PC-9 (cell line): ENCODE results near the gene SLC8A1.

Experiments used
- CTCF ChIP-seq: fragments of 200-600 bp; sonication (generic); conservative IDR thresholded peaks from 2 replicates; pipeline ENCODE4 v1.6.1; 2017; ENCODE audit warnings: mixed run types, antibody characterized with exemption, mild to moderate bottlenecking, moderate library complexity
- EZH2 ChIP-seq: fragments of 200-600 bp; sonication (generic); IDR thresholded peaks from 2 replicates; pipeline ENCODE4 v1.8.0; 2017; ENCODE audit warnings: antibody characterized with exemption, low read depth

DNA sequence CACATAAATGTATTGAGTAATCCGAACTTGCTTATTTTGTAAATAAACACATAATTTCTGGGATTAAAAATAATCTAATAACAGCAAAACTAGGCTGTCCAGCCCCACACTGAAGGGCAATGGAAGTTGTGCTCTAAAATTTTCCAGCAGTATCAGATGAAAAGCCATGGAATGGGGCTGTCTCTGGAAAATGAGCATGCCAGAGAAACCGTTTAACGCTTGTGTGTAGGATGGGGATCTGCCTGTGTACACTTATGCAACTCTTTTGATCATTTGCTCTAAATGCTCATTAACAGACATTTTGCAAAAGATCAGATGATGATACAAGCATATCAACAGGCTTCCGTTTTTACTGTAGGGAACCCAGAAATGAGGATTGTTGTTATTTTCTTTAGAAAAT, 177.6 kb downstream of the SLC8A1 start:
- TF ChIP-seq EZH2 (no peak), CTCF (no peak)
